Vagina (tissue), 2 donors: ENCODE data around the gene LAYN. TPM values are rescaled to one million over a fixed set of nuclear protein-coding genes. Genes with fewer than 3 reads are reported as not detected.

Source experiments
- DNase-seq, 2 donors: peaks; one replicate each; pipeline ENCODE4 v3.0.0-alpha.2; 2017; ENCODE audit errors: extremely low spot score in 2 of 2
- H3K27ac ChIP-seq: fragments of 200-600 bp; sonication (generic); one replicate; pipeline ENCODE4 v1.5.1; 2019
- H3K27me3 ChIP-seq: fragments of 200-600 bp; sonication (generic); one replicate; pipeline ENCODE4 v1.5.1; 2019
- H3K36me3 ChIP-seq, 2 donors: fragments of 200-600 bp; sonication (generic); one replicate each; pipeline ENCODE4 v1.5.1; 2017 to 2019
- H3K4me1 ChIP-seq: fragments of 200-600 bp; sonication (generic); one replicate; pipeline ENCODE4 v1.5.1; 2019
- H3K4me3 ChIP-seq, 2 donors: fragments of 200-600 bp; sonication (generic); 1 replicate in 1 of 2; 2 replicates in 1 of 2; pipeline ENCODE4 v1.5.1; 2016 to 2019
- H3K9me3 ChIP-seq: fragments of 200-600 bp; sonication (generic); one replicate; pipeline ENCODE4 v1.5.1; 2019
- CTCF ChIP-seq, 3 experiments: fragments of 450-650 bp in 2 of 3; fragments of 200-600 bp in 1 of 3; sonication (generic) in 1 of 3; IDR thresholded peaks; one replicate each; pipeline ENCODE4 v1.5.1; 2017 to 2019; ENCODE audit warnings: antibody characterized with exemption in 3 of 3, mild to moderate bottlenecking in 2 of 3, moderate library complexity in 2 of 3
- POLR2A ChIP-seq, 2 donors: fragments of 450-650 bp; IDR thresholded peaks; one replicate each; pipeline ENCODE4 v1.6.1; 2017; ENCODE audit warnings: antibody characterized with exemption in 2 of 2, mild to moderate bottlenecking in 2 of 2, moderate library complexity in 2 of 2
- POLR2AphosphoS5 ChIP-seq, 2 donors: sonication (generic); formaldehyde crosslinking; IDR thresholded peaks; one replicate each; pipeline ENCODE4 v1.9.0; 2017; ENCODE audit warnings: antibody characterized with exemption in 2 of 2, mild to moderate bottlenecking in 2 of 2, low read depth in 1 of 2; ENCODE audit not compliant: insufficient read depth in 1 of 2
- intact Hi-C: fragments of 100-400 bp; cut with DNase I; formaldehyde crosslinking; loops from one replicate; pipeline ENCODE4 v1.15.1; 2023
- total RNA-seq: library from RNA; depleted of rRNA; stranded (reverse); fragments of >200 nt; gene quantifications from one replicate; pipeline ENCODE4 v1.2.3, GENCODE V29; 2016

Gene LAYN
- total RNA-seq, 1 donor from 2014 or later = 22.3 TPM

DNA sequence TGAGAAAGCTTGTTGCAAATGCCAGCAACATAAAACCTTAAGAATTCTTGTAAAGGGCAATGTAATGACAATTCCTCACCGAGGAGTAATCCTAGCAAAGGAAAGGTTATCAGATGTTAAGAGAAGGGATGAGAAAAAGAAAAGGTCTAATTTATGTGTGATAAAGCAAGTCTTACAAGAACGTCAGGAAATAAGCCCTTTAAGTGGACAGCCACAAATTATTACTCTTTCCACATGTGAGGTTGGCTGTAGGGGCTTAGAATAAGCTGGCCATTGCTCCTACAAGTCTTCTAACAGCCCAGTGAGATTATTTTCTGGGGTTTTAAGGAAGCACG, 9.3 kb downstream of the LAYN start:
- Histone ChIP-seq H3K4me3 (no peak overlapping the region), H3K36me3 (no peaks in the 10 kb centered on the region), H3K9me3 (no peaks in the 10 kb centered on the region), H3K27me3 (no peaks in the 10 kb centered on the region), H3K27ac (no peak overlapping the region), H3K4me1 (peaks cover 19% of the 10 kb centered on the region)
- intact Hi-C loops = no loop called here
- DNase-seq = no peak
- TF ChIP-seq POLR2AphosphoS5 (IDR thresholded peaks at IDR 0.05; ENCODE audit: insufficient read depth in 1 of 2, low read depth in 1 of 2) (no peak), CTCF (IDR thresholded peaks at IDR 0.05) (no peak), POLR2A (IDR thresholded peaks at IDR 0.05) (no peak)

GRCh38 chr11:111550258-111550657, 9.7 kb downstream of the LAYN start:
- H3K27ac ChIP-seq = no peak overlapping the region
- intact Hi-C loops = no loop called here

DNA sequence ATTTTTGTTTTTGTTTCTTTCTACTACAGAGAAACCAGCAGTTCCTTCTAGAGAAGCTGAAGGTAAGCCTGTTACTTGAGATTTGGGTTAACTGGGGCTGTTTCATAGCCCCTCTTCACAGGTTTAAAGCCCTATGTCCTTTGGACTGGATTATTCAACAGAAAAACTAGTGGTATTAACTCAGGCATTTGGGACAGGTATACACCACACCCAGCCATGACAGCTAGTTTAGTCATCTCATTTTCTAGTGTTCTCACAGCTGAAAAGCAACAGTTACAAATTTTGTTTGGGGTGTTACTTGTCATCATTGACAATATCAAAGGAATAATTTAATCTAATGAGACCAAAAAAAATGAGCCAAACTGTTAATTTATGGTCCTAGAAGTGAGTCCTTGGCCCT, 14.0 kb downstream of the LAYN start:
- intact Hi-C loops = no loop called here
- Histone ChIP-seq H3K4me3 (no peak overlapping the region), H3K27ac (no peak overlapping the region), H3K9me3 (no peaks in the 10 kb centered on the region), H3K4me1 (peaks cover 3% of the 10 kb centered on the region), H3K27me3 (no peaks in the 10 kb centered on the region), H3K36me3 (no peaks in the 10 kb centered on the region)
- TF ChIP-seq POLR2AphosphoS5 (IDR thresholded peaks at IDR 0.05; ENCODE audit: insufficient read depth in 1 of 2, low read depth in 1 of 2) = peak in 1 of 2 donors; percentile 57
- no peak for TF ChIP-seq CTCF (IDR thresholded peaks at IDR 0.05)
- TF ChIP-seq POLR2A (IDR thresholded peaks at IDR 0.05) = no peak
- DNase-seq = no peak

More at GRCh38 chr11:111550258-111550657, 9.7 kb downstream of the LAYN start:
- TF ChIP-seq POLR2AphosphoS5 (IDR thresholded peaks at IDR 0.05; ENCODE audit: insufficient read depth in 1 of 2, low read depth in 1 of 2) = no peak
- no peak for TF ChIP-seq CTCF (IDR thresholded peaks at IDR 0.05)
- no peak for TF ChIP-seq POLR2A (IDR thresholded peaks at IDR 0.05)
- Histone ChIP-seq H3K4me3 (no peak overlapping the region), H3K36me3 (no peaks in the 10 kb centered on the region), H3K9me3 (no peaks in the 10 kb centered on the region), H3K27me3 (no peaks in the 10 kb centered on the region), H3K4me1 (peaks cover 19% of the 10 kb centered on the region)
- DNase-seq = no peak

GRCh38 chr11:111555255-111555654, 14.7 kb downstream of the LAYN start:
- Histone ChIP-seq H3K27me3 (no peaks in the 10 kb centered on the region), H3K36me3 (no peaks in the 10 kb centered on the region), H3K4me1 (no peaks in the 10 kb centered on the region), H3K4me3 (no peak overlapping the region), H3K27ac (no peak overlapping the region), H3K9me3 (no peaks in the 10 kb centered on the region)
- no peak for DNase-seq
- no peak for TF ChIP-seq POLR2A (IDR thresholded peaks at IDR 0.05)
- TF ChIP-seq POLR2AphosphoS5 (IDR thresholded peaks at IDR 0.05; ENCODE audit: insufficient read depth in 1 of 2, low read depth in 1 of 2) = no peak
- TF ChIP-seq CTCF (IDR thresholded peaks at IDR 0.05) = no peak
- intact Hi-C loops = no loop called here

DNA sequence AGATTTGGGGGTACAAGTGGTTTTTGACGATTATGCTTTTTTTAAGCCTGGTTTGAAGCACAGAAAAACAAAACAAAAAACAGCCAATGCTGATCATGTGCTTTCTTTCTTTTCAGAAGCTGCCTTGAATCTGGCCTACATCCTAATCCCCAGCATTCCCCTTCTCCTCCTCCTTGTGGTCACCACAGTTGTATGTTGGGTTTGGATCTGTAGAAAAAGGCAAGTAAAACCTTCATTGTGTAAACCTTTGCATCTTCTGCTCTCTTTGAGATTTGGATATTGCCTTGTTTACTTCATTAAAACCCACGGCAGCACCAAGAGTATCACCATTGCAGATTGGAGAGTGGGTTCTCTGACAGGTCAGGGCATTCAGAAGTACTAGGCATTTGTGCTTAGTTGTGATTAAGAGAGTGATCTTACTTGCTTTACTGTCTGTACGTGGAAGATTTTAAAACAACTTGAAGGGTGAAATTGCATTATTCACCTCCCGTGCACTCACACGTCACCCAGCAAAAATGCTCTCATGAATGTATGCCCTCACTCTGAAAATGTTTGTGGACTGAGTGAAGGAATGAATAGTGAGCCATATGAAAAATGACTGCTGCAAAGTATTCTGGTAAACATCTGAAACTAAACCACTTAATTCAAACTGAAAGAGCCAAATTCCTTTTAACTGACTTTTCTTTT, 17.0 kb downstream of the LAYN start:
- Histone ChIP-seq H3K9me3 (no peaks in the 10 kb centered on the region), H3K27ac (peak overlapping the region; percentile 56)
- intact Hi-C loops = no loop called here

More for the DNA sequence above, 17.0 kb downstream of the LAYN start:
- no peak for TF ChIP-seq CTCF (IDR thresholded peaks at IDR 0.05)
- TF ChIP-seq POLR2A (IDR thresholded peaks at IDR 0.05) = no peak
- TF ChIP-seq POLR2AphosphoS5 (IDR thresholded peaks at IDR 0.05; ENCODE audit: insufficient read depth in 1 of 2, low read depth in 1 of 2) = peak in 1 of 2 donors; percentile 31
- Histone ChIP-seq H3K4me3 (no peak overlapping the region), H3K27me3 (no peaks in the 10 kb centered on the region), H3K4me1 (peaks cover 6% of the 10 kb centered on the region), H3K36me3 (no peaks in the 10 kb centered on the region)
- DNase-seq = no peak
